Measurements from ENCODE around the gene CDK18.

CDK18 gene

DNA sequence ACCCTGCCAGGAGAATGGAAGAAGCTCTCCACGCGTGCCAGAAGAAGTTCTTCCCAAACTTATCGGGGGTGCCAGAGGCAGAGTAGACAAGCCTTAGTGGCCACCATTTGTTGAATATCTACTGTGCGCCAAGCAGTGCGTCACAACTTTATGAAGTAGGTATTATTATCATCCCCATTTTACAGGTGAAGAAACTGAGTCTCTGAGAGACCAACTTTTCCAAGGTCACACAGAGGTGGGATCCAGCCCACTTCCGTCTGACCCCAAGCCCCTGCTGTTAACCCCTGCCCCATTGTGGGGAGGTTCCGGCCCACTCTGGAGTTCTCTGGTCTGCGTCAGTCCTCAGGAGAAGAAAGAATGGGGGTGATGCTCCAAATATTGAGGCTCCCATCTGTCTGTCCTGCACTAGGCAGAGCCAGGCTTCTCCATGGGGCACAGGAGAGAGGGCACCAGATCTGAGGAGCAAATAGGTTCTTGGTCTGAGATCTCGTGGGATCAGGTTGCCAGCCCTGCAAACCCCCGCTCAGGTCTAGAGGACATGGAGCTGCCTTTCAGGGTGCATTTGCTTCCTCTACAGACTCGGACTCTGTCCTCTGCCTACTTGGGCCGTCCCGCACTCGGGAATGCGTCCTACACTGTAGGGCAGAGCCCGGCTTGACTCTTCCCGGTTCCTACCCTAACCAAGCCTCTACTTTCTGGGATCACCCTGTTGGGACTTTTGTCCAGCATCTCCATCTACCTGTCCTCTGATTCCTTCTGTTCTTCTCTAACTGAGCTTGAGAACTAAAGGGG lies 2.1 kb downstream of the CDK18 start:
- DNase-seq = no peak

DNA sequence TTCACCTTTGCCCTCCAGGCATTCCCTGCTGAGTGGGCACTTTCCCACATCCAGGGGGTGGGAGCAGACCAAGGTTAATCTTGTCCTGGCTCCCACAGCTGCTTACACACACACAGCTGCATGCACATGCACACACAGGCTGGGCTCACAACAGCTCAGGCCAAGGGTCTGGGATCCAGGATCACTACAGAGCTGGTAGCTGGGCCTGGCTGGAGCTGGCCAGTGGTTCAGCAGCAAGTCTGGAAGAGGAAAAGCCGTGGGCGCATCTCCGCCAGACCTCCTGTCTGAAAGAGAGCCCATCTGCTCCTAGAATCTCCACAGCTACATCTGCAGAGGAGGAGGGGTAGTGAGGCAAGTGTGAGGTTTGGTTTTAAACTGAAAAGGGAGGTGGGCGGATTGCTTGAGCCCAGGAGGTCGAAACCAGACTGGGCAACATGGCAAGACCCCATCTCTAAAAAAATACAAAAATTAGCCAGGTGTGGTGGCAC lies 3.8 kb downstream of the CDK18 start:
- no peak for DNase-seq

DNA sequence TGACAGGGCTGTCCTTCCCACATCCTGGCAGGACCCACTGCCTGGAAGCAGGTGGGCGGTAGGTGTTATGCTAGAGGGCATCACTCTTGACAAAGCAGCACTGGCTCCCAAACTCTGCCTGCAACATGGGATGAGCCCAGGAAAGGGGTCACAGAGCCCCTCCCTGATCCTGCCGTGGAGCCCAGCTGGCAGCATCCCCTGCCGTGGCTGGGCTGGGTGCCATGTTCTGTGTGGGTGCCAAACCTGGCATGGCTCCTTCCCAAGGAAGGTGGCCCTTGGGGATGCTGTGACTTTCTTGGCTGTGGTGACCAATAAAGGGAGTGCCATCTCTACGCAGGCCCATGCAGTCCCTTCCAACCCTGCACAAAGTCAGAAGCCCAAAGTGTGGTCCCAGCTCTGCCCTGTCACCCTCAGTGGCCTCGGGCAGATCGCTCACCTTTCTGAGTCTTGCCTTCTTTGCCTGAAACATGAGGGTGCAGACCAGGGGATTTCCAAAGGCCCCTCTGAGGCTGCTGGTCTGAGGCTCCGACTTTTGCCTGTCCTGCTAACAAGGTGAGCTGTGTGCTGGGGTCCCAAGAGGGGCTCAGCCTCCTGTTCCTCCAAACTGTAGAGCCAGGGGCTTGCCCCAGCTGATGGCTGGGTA lies 6.0 kb downstream of the CDK18 start:
- no peak for DNase-seq

DNA sequence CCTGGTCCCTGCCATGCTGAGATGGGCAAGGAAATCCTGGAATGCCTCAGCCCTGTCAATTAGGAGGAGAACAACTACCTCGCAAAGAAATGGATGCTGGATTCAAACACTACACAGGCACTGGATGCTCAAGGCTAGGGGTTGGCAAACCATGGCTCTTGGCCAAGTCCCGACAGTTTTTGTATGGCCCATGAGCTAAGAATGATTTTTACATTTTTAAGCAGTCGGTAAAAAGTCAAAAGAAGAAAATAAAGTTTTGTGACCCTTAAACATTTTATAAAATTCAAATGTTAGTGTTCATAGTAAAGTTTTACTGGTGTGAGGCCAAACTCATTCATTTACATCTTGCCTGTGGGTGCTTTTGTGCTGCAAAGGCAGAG lies 6.5 kb downstream of the CDK18 start:
- DNase-seq = no peak

DNA sequence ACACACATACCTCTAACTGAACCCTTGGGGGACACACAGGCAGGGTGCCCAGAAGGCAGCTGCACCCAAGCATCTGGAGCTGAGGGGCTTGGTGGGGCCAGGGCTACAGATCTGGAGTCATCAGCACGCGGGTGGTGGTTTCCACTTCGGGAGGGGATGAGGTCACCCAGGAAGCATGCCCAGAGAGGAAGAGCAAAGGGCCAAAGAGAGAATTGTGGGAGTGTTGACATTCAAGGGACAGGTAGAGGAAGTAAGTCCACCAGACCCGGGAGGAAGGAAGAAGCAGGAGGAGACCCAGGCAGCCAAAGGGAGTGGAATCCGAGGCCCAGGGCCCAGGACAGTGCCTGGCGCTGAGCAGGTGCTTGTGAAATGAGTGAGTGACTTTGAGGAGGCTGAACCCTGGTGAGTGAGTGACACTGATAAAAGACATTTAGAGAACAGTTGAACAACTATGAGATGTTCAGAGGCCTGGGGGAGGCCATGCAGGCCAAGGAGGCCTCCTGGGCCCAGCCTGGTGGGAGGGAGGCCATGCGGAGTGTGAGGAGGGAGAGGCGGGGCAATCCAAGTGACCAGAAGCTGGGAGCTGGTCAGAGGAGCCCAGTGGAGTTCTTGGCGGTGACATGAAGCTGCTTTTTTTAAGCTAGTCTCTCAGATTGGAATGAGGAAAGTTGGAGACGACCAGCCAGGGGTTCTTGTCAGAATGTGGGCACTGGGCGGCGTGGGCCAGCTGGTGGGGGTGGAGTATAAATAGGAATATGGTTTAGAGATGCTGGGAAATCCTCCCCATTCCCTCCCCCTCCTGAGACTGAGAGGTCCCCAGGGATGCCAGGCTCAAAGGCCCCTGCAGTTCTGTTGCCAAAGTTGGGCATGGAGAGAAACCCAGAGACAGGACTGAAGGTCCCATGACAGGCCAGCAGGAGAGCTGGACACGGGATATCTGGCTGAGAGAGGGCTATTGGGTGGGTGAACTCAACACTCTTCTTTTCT lies 7.9 kb downstream of the CDK18 start:
- no peak for DNase-seq

DNA sequence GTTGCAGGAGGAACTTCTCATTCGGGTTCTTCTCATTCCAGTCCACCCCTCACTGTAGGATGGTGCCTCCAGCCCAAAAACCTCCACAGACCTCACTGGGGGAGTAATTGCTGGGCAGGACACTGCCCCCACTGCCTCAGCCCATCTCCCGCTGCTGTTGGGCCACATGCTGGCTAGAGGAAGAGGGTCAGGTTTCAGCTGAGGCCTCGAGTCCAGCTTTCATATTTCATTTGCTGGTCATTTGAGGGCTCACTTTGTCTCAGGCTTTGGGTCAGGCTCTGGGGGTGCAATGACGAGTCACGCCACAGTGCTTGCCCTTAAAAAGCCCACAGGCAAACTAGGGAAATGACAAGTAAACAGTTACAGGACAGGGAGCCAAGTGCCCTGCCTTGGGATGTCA lies 9.3 kb downstream of the CDK18 start:
- no peak for DNase-seq

- no peak for DNase-seq
Observed at GRCh38 chr1:205514211-205515142, 10.0 kb downstream of the CDK18 start.

- no peak for DNase-seq
Observed at GRCh38 chr1:205515781-205516253, 11.3 kb downstream of the CDK18 start.

- DNase-seq = no peak
Observed at GRCh38 chr1:205516362-205516761, 11.9 kb downstream of the CDK18 start.

DNA sequence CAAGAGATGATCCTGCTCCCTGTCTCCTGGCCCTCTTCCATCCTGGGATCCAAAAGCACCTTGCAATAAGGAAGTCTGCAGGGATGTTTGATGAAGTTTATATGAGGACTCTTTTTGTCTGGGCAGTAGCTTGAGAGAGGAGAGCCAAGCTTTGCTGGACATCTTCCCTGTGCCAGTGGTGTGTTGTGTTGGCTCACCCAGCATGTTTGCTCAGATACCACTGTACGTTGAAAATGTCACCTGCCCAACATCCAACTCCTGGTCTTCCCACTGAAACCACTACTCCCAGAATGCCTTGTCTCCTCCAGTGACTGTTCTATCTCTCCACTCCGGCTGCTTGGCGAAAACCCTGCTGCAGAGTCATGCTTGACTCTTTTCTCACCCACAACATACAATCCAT lies 12.8 kb downstream of the CDK18 start:
- DNase-seq = no peak

GRCh38 chr1:205517763-205518162 lies 13.3 kb downstream of the CDK18 start:
- no peak for DNase-seq

DNA sequence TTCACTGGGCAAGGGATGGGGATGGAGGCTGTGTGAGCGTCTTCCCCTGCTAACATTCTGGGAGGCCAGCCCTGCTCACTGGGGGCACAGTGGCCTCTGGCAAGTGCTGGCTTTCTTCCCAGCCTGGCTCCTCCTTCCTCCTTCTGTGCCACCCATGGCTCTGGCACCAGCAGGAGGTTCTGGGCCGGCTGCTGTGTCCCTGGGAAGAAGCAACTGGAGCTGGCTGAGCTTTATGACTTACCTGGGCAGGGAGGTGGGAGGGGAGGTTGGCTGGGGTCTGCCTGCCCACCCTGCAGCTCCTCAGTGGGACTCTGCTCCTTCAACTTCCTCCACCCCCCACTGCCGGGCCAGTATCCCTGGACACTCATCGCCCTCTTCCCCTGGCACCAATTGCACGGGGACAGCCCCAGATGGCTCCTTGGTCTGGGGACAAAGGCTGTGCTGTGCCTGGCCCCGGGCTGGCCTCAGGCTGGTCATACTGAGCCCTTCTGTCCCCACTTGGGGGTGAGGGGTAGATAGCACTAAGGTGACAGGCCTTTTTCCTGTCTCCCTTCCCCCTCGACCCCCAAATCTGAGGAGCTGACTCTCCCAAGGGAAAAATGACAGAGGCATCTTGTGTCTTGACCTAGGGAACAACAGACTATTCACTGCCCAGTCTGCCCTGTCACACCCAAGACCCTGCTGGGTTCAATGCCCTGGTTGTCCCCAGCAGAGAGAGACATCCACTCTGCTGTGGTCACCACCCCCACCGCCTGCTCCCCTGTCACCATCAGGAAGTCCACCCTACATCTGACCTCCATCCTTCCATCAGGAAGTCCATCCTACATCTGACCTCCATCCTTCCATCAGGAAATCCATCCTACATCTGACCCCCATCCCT lies 14.4 kb downstream of the CDK18 start:
- no peak for DNase-seq

- no peak for DNase-seq
Observed at GRCh38 chr1:205519541-205520131, 15.2 kb downstream of the CDK18 start.

- no peak for DNase-seq
Observed at GRCh38 chr1:205520709-205521108, 16.2 kb downstream of the CDK18 start.

- no peak for DNase-seq
Observed at GRCh38 chr1:205521686-205522085, 17.2 kb downstream of the CDK18 start.

DNA sequence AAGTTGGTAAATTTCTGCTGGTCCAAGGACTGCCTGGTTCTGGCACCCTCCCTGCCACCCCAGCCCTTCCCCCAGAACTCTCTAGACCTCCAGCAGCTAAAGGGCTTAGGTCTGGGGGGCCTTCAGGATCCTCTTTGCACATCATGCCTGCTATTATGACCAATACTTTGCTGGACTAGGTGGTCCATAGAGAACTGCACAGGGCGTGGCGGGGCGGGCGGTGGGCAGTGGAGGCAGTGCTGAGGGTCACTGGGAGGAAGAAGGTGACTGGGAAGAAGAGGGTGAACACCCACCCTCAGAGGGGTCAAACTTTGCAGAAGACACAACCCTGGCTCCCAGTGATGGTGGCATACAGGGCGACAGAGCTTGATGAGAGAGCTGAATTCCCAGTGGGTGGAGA lies 18.2 kb downstream of the CDK18 start:
- no peak for DNase-seq

DNA sequence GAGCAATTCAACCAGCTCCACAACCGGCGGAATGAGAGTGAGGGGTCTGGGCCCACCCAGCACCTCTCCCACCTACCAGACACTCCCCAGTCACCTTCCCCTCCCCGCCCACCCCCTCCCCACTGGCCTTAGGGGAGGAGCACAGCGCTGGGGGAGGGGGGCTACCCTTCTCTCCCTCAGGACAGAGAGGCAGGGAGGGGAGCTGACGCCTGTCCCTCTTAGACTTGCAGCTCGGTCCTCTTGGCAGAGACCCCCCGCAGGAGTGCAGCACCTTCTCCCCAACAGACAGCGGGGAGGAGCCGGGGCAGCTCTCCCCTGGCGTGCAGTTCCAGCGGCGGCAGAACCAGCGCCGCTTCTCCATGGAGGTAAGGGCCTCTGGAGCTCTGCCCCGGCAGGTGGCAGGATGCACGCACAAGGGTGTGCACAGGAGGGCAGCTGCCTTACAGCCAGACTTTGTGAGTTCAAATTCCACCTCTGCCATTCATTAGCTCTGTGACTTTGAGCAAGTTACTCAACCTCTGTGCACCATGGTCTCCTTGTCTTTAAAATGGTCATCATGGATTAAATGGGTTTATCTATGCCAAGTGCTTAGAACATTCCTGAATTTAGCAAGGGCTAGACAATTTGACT lies 18.9 kb downstream of the CDK18 start:
- DNase-seq = no peak

DNA sequence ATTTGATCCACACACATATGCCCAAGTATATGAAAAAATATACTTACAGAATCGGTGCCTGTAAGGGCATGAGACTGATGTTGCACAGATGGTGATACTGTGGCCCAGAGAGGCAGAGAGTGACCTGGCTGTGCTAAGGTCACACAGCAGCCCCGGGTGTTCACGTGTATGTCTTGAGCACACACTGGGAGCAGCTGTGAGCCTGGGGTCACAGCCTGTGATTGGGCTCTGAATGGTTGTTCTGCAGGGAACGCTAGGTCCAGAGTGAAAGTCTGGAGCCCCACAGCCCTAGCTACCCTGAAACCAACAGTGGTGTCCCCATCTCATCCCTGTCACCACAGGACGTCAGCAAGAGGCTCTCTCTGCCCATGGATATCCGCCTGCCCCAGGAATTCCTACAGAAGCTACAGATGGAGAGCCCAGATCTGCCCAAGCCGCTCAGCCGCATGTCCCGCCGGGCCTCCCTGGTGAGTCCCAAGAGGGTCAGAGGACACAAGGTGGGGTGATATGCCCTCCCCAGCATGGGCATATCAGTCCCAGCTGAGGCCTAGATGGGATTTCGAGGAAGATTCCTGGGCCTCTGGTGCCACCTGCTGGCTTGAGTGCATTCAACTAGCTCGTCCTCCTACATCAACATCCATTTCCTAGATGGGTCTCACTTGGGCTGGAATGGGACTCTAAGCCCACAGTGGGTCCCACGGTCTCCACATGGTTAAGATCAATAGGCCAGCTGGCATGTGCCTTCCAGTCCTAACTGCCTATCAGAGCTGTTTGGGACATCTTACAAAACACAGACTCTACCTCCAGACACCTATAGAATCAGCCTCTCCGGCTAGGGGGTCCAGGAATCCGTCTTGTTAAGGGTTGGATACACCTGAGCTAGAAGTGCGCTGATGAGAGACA lies 19.7 kb downstream of the CDK18 start:
- DNase-seq = peak in 1 of 2 experiments; percentile 79

DNA sequence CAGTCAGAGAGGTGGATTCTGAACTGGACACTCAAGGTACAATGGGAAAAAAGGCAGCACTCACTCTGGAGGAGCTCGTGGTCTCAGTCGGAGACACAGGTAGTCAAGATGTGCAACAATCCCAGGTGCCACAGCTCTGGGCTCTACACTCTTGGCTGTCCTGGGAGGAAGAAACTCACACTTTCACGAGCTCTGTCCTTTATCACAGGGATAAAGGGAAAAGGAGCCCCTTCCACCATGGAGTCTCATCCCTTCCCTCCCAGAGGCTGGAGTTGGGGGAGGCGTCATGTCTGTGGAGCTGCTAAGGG lies 20.3 kb downstream of the CDK18 start:
- DNase-seq = no peak
